GM12874 (cell line): ENCODE measurements around the gene DZIP3.

Experiments
- CTCF ChIP-seq: IDR thresholded peaks from 2 replicates; pipeline ENCODE4 v1.5.1; 2011; ENCODE audit warnings: low read depth, mild to moderate bottlenecking, control low read depth, low read length, moderate library complexity; ENCODE audit not compliant: insufficient read depth

The DZIP3 gene

GRCh38 chr3:108623504-108623903 lies 34.0 kb downstream of the DZIP3 start:
- TF ChIP-seq CTCF, result no peak

- TF ChIP-seq CTCF, result no peak
Measured at GRCh38 chr3:108629974-108630373, 40.5 kb downstream of the DZIP3 start.

GRCh38 chr3:108642526-108642925 lies 53.0 kb downstream of the DZIP3 start:
- no peak for TF ChIP-seq CTCF

- no peak for TF ChIP-seq CTCF
Measured at GRCh38 chr3:108645364-108645763, 55.8 kb downstream of the DZIP3 start.

GRCh38 chr3:108661699-108662098 lies 72.2 kb downstream of the DZIP3 start:
- TF ChIP-seq CTCF, result no peak

- TF ChIP-seq CTCF, result peak; percentile 47; the same call in 1 of the 2 replicates
Measured at GRCh38 chr3:108662142-108662738, 72.7 kb downstream of the DZIP3 start.

GRCh38 chr3:108664266-108664665 lies 74.7 kb downstream of the DZIP3 start:
- no peak for TF ChIP-seq CTCF

GRCh38 chr3:108667312-108667711 lies 77.8 kb downstream of the DZIP3 start:
- no peak for TF ChIP-seq CTCF
